HEK293 (cell line): ENCODE measurements around the gene SYNJ2.

Experiments
- BCL6B ChIP-seq: fragments of 450-650 bp; formaldehyde crosslinking; IDR thresholded peaks from 2 replicates; pipeline ENCODE4 v1.5.1; 2017; ENCODE audit warnings: missing biosample characterization, missing genetic modification characterization
- PBX3 ChIP-seq: sonication (generic); formaldehyde crosslinking; IDR thresholded peaks from 2 replicates; pipeline ENCODE4 v1.8.1; 2022; ENCODE audit warnings: mild to moderate bottlenecking, moderate library complexity, missing genetic modification reagents
- REPIN1 ChIP-seq: fragments of 450-650 bp; formaldehyde crosslinking; IDR thresholded peaks from 2 replicates; pipeline ENCODE4 v1.5.1; 2017; ENCODE audit warnings: missing biosample characterization, missing genetic modification characterization, low read depth
- REST ChIP-seq: fragments of 450-650 bp; formaldehyde crosslinking; IDR thresholded peaks from 2 replicates; pipeline ENCODE4 v1.5.1; 2016; ENCODE audit warnings: missing biosample characterization, missing genetic modification characterization
- YY2 ChIP-seq: fragments of 450-650 bp; formaldehyde crosslinking; IDR thresholded peaks from 2 replicates; pipeline ENCODE4 v1.5.1; 2016; ENCODE audit warnings: missing biosample characterization, missing genetic modification characterization
- ZNF394 ChIP-seq: fragments of 450-650 bp; formaldehyde crosslinking; IDR thresholded peaks from 2 replicates; pipeline ENCODE4 v1.5.1; 2016; ENCODE audit warnings: missing biosample characterization, missing genetic modification characterization, mild to moderate bottlenecking, moderate library complexity, borderline replicate concordance
- ZNF514 ChIP-seq: fragments of 450-650 bp; formaldehyde crosslinking; IDR thresholded peaks from 2 replicates; pipeline ENCODE4 v1.5.1; 2016; ENCODE audit warnings: missing biosample characterization, missing genetic modification characterization
- ZNF645 ChIP-seq: fragments of 450-650 bp; formaldehyde crosslinking; IDR thresholded peaks from 2 replicates; pipeline ENCODE4; 2016; ENCODE audit warnings: missing biosample characterization, missing genetic modification characterization
- ZNF670 ChIP-seq: fragments of 450-650 bp; formaldehyde crosslinking; IDR thresholded peaks from 2 replicates; pipeline ENCODE4 v1.5.1; 2016; ENCODE audit warnings: missing biosample characterization, missing genetic modification characterization, low read depth
- TF ChIP-seq, protein P1 (sequence below): fragments of 450-650 bp; formaldehyde crosslinking; IDR thresholded peaks from 2 replicates; pipeline ENCODE4 v1.5.1; 2016; ENCODE audit warnings: missing biosample characterization, missing genetic modification characterization
- TF ChIP-seq, protein P2 (sequence below): fragments of 450-650 bp; formaldehyde crosslinking; IDR thresholded peaks from 2 replicates; pipeline ENCODE4 v1.5.1; 2017; ENCODE audit warnings: missing biosample characterization, mild to moderate bottlenecking, missing genetic modification characterization, moderate library complexity

DNA sequence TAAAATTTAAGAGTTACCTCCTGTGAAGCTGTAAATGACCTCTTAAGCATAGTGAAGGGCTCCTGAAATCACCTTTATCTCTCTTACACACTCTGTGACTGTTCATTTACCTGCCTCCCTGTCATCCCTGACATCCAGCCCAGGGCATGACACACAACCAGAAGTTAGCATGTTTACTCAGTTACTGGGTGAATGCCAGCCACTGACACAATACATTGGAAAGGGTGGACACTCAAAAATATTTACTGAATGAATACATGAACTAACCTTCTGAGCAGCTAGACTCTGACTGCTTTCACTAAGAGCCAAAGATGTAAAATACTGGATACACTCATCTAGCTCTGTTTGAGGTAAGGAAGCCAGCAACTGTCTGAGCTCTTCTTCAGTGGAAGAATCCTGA is 161.1 kb downstream of the SYNJ2 start:
- TF ChIP-seq YY2: no peak
- no peak for TF ChIP-seq ZNF670 (tag by site-specific recombination)
- TF ChIP-seq, protein P1, sequence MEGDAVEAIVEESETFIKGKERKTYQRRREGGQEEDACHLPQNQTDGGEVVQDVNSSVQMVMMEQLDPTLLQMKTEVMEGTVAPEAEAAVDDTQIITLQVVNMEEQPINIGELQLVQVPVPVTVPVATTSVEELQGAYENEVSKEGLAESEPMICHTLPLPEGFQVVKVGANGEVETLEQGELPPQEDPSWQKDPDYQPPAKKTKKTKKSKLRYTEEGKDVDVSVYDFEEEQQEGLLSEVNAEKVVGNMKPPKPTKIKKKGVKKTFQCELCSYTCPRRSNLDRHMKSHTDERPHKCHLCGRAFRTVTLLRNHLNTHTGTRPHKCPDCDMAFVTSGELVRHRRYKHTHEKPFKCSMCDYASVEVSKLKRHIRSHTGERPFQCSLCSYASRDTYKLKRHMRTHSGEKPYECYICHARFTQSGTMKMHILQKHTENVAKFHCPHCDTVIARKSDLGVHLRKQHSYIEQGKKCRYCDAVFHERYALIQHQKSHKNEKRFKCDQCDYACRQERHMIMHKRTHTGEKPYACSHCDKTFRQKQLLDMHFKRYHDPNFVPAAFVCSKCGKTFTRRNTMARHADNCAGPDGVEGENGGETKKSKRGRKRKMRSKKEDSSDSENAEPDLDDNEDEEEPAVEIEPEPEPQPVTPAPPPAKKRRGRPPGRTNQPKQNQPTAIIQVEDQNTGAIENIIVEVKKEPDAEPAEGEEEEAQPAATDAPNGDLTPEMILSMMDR: no peak
- TF ChIP-seq, protein P2, sequence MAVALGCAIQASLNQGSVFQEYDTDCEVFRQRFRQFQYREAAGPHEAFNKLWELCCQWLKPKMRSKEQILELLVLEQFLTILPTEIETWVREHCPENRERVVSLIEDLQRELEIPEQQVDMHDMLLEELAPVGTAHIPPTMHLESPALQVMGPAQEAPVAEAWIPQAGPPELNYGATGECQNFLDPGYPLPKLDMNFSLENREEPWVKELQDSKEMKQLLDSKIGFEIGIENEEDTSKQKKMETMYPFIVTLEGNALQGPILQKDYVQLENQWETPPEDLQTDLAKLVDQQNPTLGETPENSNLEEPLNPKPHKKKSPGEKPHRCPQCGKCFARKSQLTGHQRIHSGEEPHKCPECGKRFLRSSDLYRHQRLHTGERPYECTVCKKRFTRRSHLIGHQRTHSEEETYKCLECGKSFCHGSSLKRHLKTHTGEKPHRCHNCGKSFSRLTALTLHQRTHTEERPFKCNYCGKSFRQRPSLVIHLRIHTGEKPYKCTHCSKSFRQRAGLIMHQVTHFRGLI (tag by site-specific recombination): no peak
- no peak for TF ChIP-seq ZNF514 (tag by site-specific recombination)
- no peak for TF ChIP-seq REPIN1 (tag by site-specific recombination)
- no peak for TF ChIP-seq ZNF645 (tag by site-specific recombination)
- TF ChIP-seq PBX3 (CRISPR knock-in tag): no peak
- no peak for TF ChIP-seq BCL6B
- TF ChIP-seq REST (tag by site-specific recombination): no peak
- TF ChIP-seq ZNF394 (tag by site-specific recombination): no peak
